PFSK-1 (cell line): ENCODE results near the gene ETV4.

ENCODE experiments used
- FOXP2 ChIP-seq: optimal IDR thresholded peaks from 2 replicates; pipeline ENCODE3; 2011; ENCODE audit warnings: borderline replicate concordance, control low read depth, inconsistent platforms; ENCODE audit not compliant: insufficient read depth; ENCODE audit errors: extremely low read length, extremely low read depth
- POLR2AphosphoS5 ChIP-seq: IDR thresholded peaks from 2 replicates; pipeline ENCODE4 v1.6.1; 2012; ENCODE audit warnings: low read depth, mild to moderate bottlenecking, control low read depth, low read length, moderate library complexity
- SIN3A ChIP-seq: IDR thresholded peaks from 2 replicates; pipeline ENCODE4 v1.6.1; 2012; ENCODE audit warnings: mild to moderate bottlenecking, low read length, moderate library complexity, borderline replicate concordance; ENCODE audit not compliant: insufficient read depth
- TAF1 ChIP-seq: IDR thresholded peaks from 2 replicates; pipeline ENCODE4 v1.6.1; 2012; ENCODE audit warnings: low read length, control low read depth, borderline replicate concordance; ENCODE audit not compliant: insufficient read depth
- TF ChIP-seq, protein P1 (sequence below), 2 experiments: IDR thresholded peaks; 2 replicates each; pipeline versions ENCODE4 v1.6.1 to v1.8.0; 2011 to 2012; ENCODE audit warnings: low read depth in 2 of 2, low read length in 2 of 2, control low read depth in 1 of 2, inconsistent platforms in 1 of 2, mild to moderate bottlenecking in 1 of 2, moderate library complexity in 1 of 2; ENCODE audit not compliant: insufficient read depth in 1 of 2

DNA sequence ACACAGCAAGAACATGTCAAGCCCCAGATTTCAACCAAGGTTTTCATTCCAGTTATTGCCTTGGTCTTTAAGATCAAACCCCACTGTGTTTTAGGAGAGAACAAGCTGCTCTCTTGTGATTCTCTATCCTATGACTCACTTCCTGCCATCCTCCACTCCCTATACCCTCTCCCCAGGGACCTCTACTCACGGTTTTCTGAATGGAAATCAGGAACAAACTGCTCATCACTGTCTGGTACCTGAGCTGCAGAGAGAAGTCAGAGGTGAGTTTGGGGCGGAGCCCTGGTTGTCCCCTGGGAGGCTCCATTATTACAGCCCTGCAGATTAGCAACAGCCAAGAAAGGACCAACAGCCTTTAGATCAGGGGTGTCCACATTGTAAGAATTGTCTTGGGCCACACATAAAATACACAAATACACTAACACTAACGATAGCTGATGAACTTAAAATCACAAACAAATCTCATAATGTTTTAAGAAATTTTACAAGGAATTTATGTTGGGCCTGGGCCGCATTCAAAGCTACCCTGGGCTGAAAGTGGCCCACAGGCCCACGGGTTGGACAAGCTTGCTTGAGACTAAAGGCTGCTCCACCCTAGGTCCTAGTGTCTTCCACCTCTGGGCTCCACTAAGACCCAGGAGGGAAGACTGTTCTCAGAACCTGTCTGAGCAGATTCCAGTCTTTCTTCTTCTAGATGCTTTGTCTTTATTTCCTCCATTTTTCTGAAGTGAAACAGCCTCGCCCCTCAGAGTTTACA is 9.7 kb downstream of the ETV4 start:
- no peak for TF ChIP-seq SIN3A
- peak; percentile 71; the same call in 1 of the 2 replicates for TF ChIP-seq POLR2AphosphoS5
- TF ChIP-seq, protein P1, sequence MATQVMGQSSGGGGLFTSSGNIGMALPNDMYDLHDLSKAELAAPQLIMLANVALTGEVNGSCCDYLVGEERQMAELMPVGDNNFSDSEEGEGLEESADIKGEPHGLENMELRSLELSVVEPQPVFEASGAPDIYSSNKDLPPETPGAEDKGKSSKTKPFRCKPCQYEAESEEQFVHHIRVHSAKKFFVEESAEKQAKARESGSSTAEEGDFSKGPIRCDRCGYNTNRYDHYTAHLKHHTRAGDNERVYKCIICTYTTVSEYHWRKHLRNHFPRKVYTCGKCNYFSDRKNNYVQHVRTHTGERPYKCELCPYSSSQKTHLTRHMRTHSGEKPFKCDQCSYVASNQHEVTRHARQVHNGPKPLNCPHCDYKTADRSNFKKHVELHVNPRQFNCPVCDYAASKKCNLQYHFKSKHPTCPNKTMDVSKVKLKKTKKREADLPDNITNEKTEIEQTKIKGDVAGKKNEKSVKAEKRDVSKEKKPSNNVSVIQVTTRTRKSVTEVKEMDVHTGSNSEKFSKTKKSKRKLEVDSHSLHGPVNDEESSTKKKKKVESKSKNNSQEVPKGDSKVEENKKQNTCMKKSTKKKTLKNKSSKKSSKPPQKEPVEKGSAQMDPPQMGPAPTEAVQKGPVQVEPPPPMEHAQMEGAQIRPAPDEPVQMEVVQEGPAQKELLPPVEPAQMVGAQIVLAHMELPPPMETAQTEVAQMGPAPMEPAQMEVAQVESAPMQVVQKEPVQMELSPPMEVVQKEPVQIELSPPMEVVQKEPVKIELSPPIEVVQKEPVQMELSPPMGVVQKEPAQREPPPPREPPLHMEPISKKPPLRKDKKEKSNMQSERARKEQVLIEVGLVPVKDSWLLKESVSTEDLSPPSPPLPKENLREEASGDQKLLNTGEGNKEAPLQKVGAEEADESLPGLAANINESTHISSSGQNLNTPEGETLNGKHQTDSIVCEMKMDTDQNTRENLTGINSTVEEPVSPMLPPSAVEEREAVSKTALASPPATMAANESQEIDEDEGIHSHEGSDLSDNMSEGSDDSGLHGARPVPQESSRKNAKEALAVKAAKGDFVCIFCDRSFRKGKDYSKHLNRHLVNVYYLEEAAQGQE (IDR thresholded peaks at IDR 0.05; ENCODE audit: insufficient read depth in 1 of 2, low read depth in 2 of 2, low read length in 2 of 2), result 0 out of 4 replicates have a peak, but pooled peaks of 1 of the 2 experiments have one; percentile 22
- TF ChIP-seq TAF1, result peak; percentile 37; the same call in 1 of the 2 replicates
- TF ChIP-seq FOXP2, result no peak
